Progenitor cell of endocrine pancreas (in vitro differentiated cells): Measurements from ENCODE around the gene SLC12A6. TPM values are rescaled to one million over a fixed set of nuclear protein-coding genes. Genes with fewer than 3 reads are reported as not detected.
A peak's percentile ranks its signal among the peaks of the same experiment; 100 is the strongest.

Experiments used
- DNase-seq: peaks from one replicate; pipeline ENCODE4 v3.0.0; 2021; ENCODE audit warnings: low spot score; ENCODE audit not compliant: unreplicated experiment
- H3K27ac Mint-ChIP-seq: 2 replicates; pipeline ENCODE4 v1.8.0; 2021; ENCODE audit warnings: mild to moderate bottlenecking, moderate library complexity, mixed read lengths
- H3K27me3 Mint-ChIP-seq: 2 replicates; pipeline ENCODE4 v1.8.0; 2021; ENCODE audit warnings: mixed read lengths
- H3K36me3 Mint-ChIP-seq: 2 replicates; pipeline ENCODE4 v1.8.0; 2022; ENCODE audit warnings: mixed read lengths; ENCODE audit not compliant: insufficient read depth
- H3K4me1 Mint-ChIP-seq: 2 replicates; pipeline ENCODE4 v1.8.0; 2021; ENCODE audit warnings: low read depth, mixed read lengths
- H3K4me3 Mint-ChIP-seq: 2 replicates; pipeline ENCODE4 v1.8.0; 2021; ENCODE audit warnings: low read depth, mild to moderate bottlenecking, moderate library complexity, mixed read lengths
- H3K9me3 Mint-ChIP-seq: 2 replicates; pipeline ENCODE4 v1.8.0; 2021; ENCODE audit warnings: low read depth, mixed read lengths
- total RNA-seq: library from RNA; stranded (reverse); gene quantifications from 2 replicates; pipeline ENCODE4 v1.2.1, GENCODE V29; 2021
- TF ChIP-seq, protein P1 (sequence below): fragments of 200-600 bp; sonication (generic); IDR thresholded peaks from one replicate; pipeline ENCODE4 v1.5.0; 2021; ENCODE audit warnings: antibody characterized with exemption, mild to moderate bottlenecking; ENCODE audit not compliant: unreplicated experiment

SLC12A6 gene
- total RNA-seq, 1 donor from 2014 or later = 30.9 TPM

DNA sequence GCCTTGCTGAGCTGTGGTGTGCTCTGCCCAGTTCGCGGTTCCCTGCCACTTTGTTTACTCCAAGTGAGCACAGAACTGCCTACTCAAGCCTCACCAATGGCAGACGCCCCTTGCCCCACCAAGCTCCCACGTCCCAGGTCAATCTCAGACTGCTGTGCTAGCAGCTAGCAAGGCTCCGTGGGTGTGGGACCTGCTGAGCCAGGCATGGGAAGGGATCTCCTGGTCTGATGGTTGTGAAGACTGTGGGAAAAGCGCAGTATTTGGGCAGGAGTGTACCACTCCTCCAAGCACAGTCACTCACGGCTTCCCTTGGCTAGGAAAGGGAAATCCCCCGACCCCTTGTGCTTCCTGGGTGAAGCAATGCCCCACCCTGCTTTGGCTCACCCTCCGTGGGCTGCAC is 45.0 kb downstream of the SLC12A6 start:
- TF ChIP-seq, protein P1, sequence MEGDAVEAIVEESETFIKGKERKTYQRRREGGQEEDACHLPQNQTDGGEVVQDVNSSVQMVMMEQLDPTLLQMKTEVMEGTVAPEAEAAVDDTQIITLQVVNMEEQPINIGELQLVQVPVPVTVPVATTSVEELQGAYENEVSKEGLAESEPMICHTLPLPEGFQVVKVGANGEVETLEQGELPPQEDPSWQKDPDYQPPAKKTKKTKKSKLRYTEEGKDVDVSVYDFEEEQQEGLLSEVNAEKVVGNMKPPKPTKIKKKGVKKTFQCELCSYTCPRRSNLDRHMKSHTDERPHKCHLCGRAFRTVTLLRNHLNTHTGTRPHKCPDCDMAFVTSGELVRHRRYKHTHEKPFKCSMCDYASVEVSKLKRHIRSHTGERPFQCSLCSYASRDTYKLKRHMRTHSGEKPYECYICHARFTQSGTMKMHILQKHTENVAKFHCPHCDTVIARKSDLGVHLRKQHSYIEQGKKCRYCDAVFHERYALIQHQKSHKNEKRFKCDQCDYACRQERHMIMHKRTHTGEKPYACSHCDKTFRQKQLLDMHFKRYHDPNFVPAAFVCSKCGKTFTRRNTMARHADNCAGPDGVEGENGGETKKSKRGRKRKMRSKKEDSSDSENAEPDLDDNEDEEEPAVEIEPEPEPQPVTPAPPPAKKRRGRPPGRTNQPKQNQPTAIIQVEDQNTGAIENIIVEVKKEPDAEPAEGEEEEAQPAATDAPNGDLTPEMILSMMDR = no peak
- no peaks in the 10 kb centered on the region for H3K27me3 Mint-ChIP-seq
- H3K4me1 Mint-ChIP-seq = no peaks in the 10 kb centered on the region
- H3K9me3 Mint-ChIP-seq = peaks cover 7% of the 10 kb centered on the region
- peaks cover 18% of the 10 kb centered on the region for H3K36me3 Mint-ChIP-seq
- H3K4me3 Mint-ChIP-seq = no peak overlapping the region
- no peak overlapping the region for H3K27ac Mint-ChIP-seq
- DNase-seq = no peak

GRCh38 chr15:34284937-34285336 is 52.6 kb downstream of the SLC12A6 start:
- Mint-ChIP-seq H3K27ac (peak overlapping the region; percentile 5), H3K4me3 (no peak overlapping the region), H3K9me3 (peaks cover 7% of the 10 kb centered on the region), H3K27me3 (no peaks in the 10 kb centered on the region), H3K4me1 (peaks cover 11% of the 10 kb centered on the region), H3K36me3 (peaks cover 3% of the 10 kb centered on the region)
- TF ChIP-seq, protein P1 = no peak
- DNase-seq = no peak

GRCh38 chr15:34282384-34282783 is 55.2 kb downstream of the SLC12A6 start:
- Mint-ChIP-seq H3K27me3 (no peaks in the 10 kb centered on the region), H3K9me3 (peaks cover 5% of the 10 kb centered on the region), H3K36me3 (no peaks in the 10 kb centered on the region), H3K4me1 (peaks cover 11% of the 10 kb centered on the region), H3K27ac (no peak overlapping the region), H3K4me3 (no peak overlapping the region)
- TF ChIP-seq, protein P1 = no peak
- DNase-seq = no peak

GRCh38 chr15:34280193-34280592 is 57.4 kb downstream of the SLC12A6 start:
- no peak overlapping the region for H3K27ac Mint-ChIP-seq
- H3K9me3 Mint-ChIP-seq = peaks cover 5% of the 10 kb centered on the region
- TF ChIP-seq, protein P1 = no peak
- no peaks in the 10 kb centered on the region for H3K36me3 Mint-ChIP-seq
- no peaks in the 10 kb centered on the region for H3K27me3 Mint-ChIP-seq
- H3K4me3 Mint-ChIP-seq = no peak overlapping the region
- peaks cover 10% of the 10 kb centered on the region for H3K4me1 Mint-ChIP-seq
- no peak for DNase-seq

GRCh38 chr15:34279368-34279767 is 58.2 kb downstream of the SLC12A6 start:
- TF ChIP-seq, protein P1 = no peak
- Mint-ChIP-seq H3K27ac (no peak overlapping the region), H3K4me1 (peaks cover 2% of the 10 kb centered on the region), H3K4me3 (no peak overlapping the region), H3K9me3 (peaks cover 5% of the 10 kb centered on the region), H3K36me3 (no peaks in the 10 kb centered on the region), H3K27me3 (no peaks in the 10 kb centered on the region)
- DNase-seq = no peak
